GM20000 (cell line): ENCODE data around the gene SPANXB1.
"Not testable (repeated sequence)": the region's sequence is repeated elsewhere in the genome, so short reads cannot be mapped to it uniquely, and the experiment has no call there.

ENCODE experiments used
- DNase-seq: peaks from one replicate; pipeline ENCODE4 v3.0.0; 2012; ENCODE audit warnings: low spot score
- TF ChIP-seq, protein P1 (sequence below): IDR thresholded peaks from 2 replicates; pipeline ENCODE4 v1.5.1; 2012; ENCODE audit warnings: mild to moderate bottlenecking, control low read depth; ENCODE audit errors: extremely low read depth, missing control alignments

Gene SPANXB1, protein sequence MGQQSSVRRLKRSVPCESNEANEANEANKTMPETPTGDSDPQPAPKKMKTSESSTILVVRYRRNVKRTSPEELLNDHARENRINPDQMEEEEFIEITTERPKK

DNA sequence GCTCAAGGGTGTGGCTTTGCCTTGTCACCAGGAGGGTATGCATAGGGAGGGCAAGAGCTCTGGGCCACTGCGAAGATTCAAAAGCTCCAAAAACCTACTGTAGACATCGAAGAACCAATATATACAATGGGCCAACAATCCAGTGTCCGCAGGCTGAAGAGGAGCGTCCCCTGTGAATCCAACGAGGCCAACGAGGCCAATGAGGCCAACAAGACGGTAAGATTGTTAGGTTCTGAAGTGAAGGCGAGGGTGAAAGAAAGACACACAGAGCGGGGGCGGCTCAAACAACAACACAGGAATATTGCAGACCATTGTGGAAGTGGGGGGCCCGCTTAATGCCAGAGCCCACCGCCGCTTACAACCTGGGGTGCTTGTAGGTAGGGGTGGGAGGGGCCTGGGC, at the start of gene SPANXB1:
Gene SPANXB1 (plus strand): TSS at position 27 of the 400 bp plus-strand sequence. CDS start 100 bp downstream, at position 127.
- not testable (repeated sequence) for DNase-seq

DNA sequence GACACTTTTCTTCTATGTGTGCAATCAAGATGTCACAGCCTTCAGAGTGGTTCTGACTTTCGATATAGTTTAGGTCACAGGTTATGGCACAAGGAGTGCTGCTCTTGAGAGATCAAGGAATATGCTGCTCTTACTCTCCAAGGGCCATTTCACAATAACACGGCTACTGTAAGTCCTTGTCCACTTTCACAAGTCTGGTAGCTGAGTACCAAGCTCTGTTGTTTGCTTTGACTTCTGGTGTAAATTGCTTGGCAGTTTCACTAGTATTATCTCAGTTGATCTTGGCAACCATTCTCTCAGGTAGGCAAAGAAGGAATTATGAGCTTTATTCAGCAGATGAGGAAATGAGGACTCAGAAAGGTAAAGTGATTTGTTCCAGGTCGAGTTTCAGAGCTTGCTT, 35.4 kb upstream of the SPANXB1 start:
- TF ChIP-seq, protein P1, sequence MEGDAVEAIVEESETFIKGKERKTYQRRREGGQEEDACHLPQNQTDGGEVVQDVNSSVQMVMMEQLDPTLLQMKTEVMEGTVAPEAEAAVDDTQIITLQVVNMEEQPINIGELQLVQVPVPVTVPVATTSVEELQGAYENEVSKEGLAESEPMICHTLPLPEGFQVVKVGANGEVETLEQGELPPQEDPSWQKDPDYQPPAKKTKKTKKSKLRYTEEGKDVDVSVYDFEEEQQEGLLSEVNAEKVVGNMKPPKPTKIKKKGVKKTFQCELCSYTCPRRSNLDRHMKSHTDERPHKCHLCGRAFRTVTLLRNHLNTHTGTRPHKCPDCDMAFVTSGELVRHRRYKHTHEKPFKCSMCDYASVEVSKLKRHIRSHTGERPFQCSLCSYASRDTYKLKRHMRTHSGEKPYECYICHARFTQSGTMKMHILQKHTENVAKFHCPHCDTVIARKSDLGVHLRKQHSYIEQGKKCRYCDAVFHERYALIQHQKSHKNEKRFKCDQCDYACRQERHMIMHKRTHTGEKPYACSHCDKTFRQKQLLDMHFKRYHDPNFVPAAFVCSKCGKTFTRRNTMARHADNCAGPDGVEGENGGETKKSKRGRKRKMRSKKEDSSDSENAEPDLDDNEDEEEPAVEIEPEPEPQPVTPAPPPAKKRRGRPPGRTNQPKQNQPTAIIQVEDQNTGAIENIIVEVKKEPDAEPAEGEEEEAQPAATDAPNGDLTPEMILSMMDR: no peak
- no peak for DNase-seq

GRCh38 chrX:140971099-140971795, 31.1 kb upstream of the SPANXB1 start:
- TF ChIP-seq, protein P1: no peak
- DNase-seq: no peak

GRCh38 chrX:140975472-140975871, 26.9 kb upstream of the SPANXB1 start:
- TF ChIP-seq, protein P1: no peak
- DNase-seq: no peak

GRCh38 chrX:140980271-140980670, 22.1 kb upstream of the SPANXB1 start:
- no peak for DNase-seq
- TF ChIP-seq, protein P1: no peak

DNA sequence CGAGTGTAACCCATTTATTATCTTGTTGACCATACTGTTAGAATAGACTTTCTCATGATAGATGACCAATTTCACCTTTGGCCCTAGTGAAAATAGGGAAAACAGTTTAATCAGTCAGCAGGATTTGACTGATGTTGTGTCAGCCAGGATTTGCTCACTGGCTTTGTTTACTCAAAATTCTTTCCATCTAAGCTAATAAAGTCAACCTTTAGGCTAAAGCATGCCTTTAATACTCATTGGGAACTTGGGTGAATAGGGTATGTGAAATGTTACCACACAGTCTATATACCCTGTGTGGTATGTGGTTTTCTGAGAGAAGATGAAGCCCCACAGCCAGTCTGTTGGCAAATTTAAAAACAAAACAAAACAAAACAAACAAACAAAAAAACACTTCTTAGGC, 18.7 kb upstream of the SPANXB1 start:
- TF ChIP-seq, protein P1: no peak

GRCh38 chrX:141005243-141005642, 2.8 kb downstream of the SPANXB1 start:
- not testable (repeated sequence) for DNase-seq

More for the DNA sequence above, 18.7 kb upstream of the SPANXB1 start:
- DNase-seq: no peak

DNA sequence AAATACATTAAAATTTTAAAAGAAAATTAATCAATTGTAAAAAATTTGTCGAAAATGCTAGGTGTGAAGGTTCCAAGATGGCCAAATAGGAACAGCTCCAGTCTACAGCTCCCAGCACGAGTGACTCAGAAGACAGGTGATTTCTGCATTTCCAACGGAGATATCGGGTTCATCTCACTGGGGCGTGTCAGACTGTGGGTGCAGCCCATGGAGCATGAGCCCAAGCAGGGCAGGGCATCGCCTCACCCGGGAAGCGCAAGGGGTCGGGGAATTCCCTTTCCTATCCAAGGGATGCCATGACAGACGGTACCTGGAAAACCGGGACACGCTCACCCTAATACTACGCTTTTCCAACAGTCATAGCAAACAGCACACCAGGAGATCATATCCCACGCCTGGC, 41.9 kb downstream of the SPANXB1 start:
- not testable (repeated sequence) for DNase-seq

DNA sequence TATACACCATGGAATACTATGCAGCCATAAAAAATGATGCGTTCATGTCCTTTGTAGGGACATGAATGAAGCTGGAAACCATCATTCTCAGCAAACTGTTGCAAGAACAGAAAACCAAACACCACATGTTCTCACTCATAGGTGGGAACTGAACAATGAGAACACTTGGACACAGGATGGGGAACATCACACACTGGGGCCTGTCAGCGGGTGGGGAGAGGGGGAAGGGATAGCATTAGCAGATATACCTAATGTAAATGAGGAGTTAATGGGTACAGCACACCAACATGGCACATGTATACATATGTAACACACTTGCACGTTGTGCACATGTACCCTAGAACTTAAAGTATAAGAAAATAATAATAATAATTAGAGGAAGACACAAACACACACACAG, 47.5 kb downstream of the SPANXB1 start:
- not testable (repeated sequence) for DNase-seq

- not testable (repeated sequence) for DNase-seq
Observed at GRCh38 chrX:141052098-141052497, 49.7 kb downstream of the SPANXB1 start.
